ENCODE data around the gene SUV39H2. TPM values are rescaled to one million over a fixed set of nuclear protein-coding genes. Genes with fewer than 3 reads are reported as not detected.

The SUV39H2 gene
- total RNA-seq, 1 experiment from 2014 or later, result 6.4 TPM

DNA sequence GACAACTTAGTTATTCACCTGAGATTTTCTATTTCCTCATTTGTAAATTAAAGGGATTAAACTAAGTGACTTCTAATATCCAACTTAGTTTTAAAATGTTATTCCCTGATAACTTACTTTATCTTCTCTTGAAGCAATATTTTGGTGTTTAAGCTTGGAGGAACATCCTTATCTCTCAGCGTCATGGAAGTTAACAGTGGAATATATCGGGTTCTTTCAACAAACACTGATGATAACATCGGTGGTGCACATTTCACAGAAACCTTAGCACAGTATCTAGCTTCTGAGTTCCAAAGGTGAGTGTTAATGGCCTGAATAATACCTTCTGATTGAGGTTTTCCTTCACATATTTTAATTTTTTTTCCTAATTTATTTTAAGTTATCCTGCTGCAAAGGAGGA is 26.4 kb upstream of the SUV39H2 start:
- Histone ChIP-seq H3K4me3 (ENCODE audit: low read length) (no peak overlapping the region), H3K27me3 (ENCODE audit: low read length) (no peaks in the 10 kb centered on the region), H3K9me2 (replicated peaks; ENCODE audit: low read length) (no peaks in the 10 kb centered on the region), H3K4me2 (ENCODE audit: low read length) (no peak overlapping the region), H3K9ac (ENCODE audit: low read length) (no peak overlapping the region), H3K4me1 (ENCODE audit: insufficient read depth, low read length) (no peaks in the 10 kb centered on the region), H3K27ac (ENCODE audit: low read length) (no peak overlapping the region), H3K36me3 (ENCODE audit: low read depth, low read length) (0 out of 2 replicates have a peak, but pooled peaks cover 4% of the 10 kb centered on the region), H3K79me2 (ENCODE audit: low read length) (no peaks in the 10 kb centered on the region), H4K20me1 (ENCODE audit: low read length) (no peaks in the 10 kb centered on the region), H2AFZ (ENCODE audit: low read length) (no peak overlapping the region), H3F3A (ENCODE audit: low read length, unreplicated experiment) (no peaks in the 10 kb centered on the region), H3K9me3 (ENCODE audit: low read length) (no peaks in the 10 kb centered on the region)
- no TSS peak for BruUV-seq (replicated peaks)
- intact Hi-C loops (cut with micrococcal nuclease), result no loop called here
- no peak for DNase-seq
- TF ChIP-seq EZH2 (IDR thresholded peaks at IDR 0.05; ENCODE audit: low read length, unreplicated experiment), result no peak
- TF ChIP-seq, protein P1, sequence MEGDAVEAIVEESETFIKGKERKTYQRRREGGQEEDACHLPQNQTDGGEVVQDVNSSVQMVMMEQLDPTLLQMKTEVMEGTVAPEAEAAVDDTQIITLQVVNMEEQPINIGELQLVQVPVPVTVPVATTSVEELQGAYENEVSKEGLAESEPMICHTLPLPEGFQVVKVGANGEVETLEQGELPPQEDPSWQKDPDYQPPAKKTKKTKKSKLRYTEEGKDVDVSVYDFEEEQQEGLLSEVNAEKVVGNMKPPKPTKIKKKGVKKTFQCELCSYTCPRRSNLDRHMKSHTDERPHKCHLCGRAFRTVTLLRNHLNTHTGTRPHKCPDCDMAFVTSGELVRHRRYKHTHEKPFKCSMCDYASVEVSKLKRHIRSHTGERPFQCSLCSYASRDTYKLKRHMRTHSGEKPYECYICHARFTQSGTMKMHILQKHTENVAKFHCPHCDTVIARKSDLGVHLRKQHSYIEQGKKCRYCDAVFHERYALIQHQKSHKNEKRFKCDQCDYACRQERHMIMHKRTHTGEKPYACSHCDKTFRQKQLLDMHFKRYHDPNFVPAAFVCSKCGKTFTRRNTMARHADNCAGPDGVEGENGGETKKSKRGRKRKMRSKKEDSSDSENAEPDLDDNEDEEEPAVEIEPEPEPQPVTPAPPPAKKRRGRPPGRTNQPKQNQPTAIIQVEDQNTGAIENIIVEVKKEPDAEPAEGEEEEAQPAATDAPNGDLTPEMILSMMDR (conservative IDR thresholded peaks at IDR 0.05; ENCODE audit: low read depth, low read length), result no peak
- no peak for TF ChIP-seq EZH2phosphoT487 (IDR thresholded peaks at IDR 0.05; ENCODE audit: borderline replicate concordance, low read length)
- CTCF ChIA-PET, result no interaction called here
- POLR2A ChIA-PET (ENCODE audit: unreplicated experiment), result no interaction called here
- no peak for ATAC-seq

DNA sequence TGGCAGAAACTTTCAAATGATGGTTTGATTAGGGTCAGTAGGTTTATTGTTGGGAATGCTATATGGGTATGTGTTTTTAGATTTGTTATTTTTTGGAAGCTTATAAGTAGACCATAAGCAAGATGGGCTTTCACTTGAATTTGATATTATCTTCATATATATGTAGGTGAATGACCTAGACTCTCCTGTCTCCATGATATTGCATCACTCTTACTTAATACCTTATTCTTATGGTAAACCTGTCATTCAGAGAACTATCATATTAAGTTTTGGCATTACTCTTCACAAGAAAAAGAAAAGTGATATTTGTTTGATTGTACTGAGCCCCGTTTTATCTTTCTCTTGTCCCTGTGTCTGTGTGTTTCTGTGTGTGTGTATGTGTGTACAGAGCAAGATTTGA is 23.2 kb upstream of the SUV39H2 start:
- CTCF ChIA-PET, result no interaction called here
- BruUV-seq (replicated peaks), result no TSS peak
- intact Hi-C loops (cut with micrococcal nuclease), result no loop called here

DNA sequence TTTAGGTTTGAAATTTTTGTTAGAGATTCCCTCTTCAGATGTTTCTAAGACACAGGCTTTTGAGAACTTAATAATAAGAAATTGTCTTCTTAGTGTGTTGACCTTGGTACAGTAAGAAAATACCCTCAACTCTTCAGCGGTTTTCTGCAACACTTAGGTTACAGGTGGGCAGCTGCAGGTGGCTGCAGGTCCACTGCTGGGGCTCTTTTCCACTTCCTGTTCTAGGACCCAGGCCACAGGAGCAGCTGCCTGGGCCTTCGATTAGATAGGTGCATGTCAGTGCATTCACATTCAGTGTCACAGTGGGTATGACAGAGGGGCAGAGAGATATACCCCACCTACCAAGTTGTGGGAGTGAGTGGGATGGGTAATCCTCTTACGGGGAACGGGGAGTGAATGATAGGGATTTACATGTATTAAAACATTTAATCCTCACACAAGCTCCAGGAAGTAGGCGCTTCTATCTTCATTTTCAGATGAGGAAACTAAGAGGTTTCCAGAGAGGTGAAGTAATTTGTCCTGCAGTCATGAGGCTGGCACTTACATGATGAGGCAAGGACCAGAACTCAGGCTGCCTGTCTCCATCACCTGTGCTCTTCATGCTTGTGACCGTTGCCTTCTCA is 20.2 kb upstream of the SUV39H2 start:
- intact Hi-C loops (cut with micrococcal nuclease), result no loop called here
- Histone ChIP-seq H3K27me3 (ENCODE audit: low read length) (no peaks in the 10 kb centered on the region), H3K9me2 (replicated peaks; ENCODE audit: low read length) (no peaks in the 10 kb centered on the region), H3K4me3 (ENCODE audit: low read length) (no peak overlapping the region), H3K4me2 (ENCODE audit: low read length) (no peak overlapping the region), H3K27ac (ENCODE audit: low read length) (no peak overlapping the region), H4K20me1 (ENCODE audit: low read length) (no peaks in the 10 kb centered on the region), H3K79me2 (ENCODE audit: low read length) (no peaks in the 10 kb centered on the region), H3K36me3 (ENCODE audit: low read depth, low read length) (no peaks in the 10 kb centered on the region), H2AFZ (ENCODE audit: low read length) (no peak overlapping the region), H3K9me3 (ENCODE audit: low read length) (no peaks in the 10 kb centered on the region), H3K4me1 (ENCODE audit: insufficient read depth, low read length) (no peaks in the 10 kb centered on the region), H3F3A (ENCODE audit: low read length, unreplicated experiment) (no peaks in the 10 kb centered on the region), H3K9ac (ENCODE audit: low read length) (no peak overlapping the region)
- ATAC-seq (no peak), DNase-seq (no peak)
- POLR2A ChIA-PET (ENCODE audit: unreplicated experiment), result no interaction called here
- no peak for TF ChIP-seq EZH2 (IDR thresholded peaks at IDR 0.05; ENCODE audit: low read length, unreplicated experiment)
- CTCF ChIA-PET, result no interaction called here
- no TSS peak for BruUV-seq (replicated peaks)

More for the DNA sequence above, 23.2 kb upstream of the SUV39H2 start:
- no peaks in the 10 kb centered on the region for H3K4me1 ChIP-seq (ENCODE audit: insufficient read depth, low read length)
- H3K79me2 ChIP-seq (ENCODE audit: low read length), result no peaks in the 10 kb centered on the region
- no peak for ATAC-seq
- no peaks in the 10 kb centered on the region for H3K27me3 ChIP-seq (ENCODE audit: low read length)
- H3K36me3 ChIP-seq (ENCODE audit: low read depth, low read length), result no peaks in the 10 kb centered on the region
- H2AFZ ChIP-seq (ENCODE audit: low read length), result no peak overlapping the region
- H3K4me3 ChIP-seq (ENCODE audit: low read length), result no peak overlapping the region
- H3K9ac ChIP-seq (ENCODE audit: low read length), result no peak overlapping the region
- H4K20me1 ChIP-seq (ENCODE audit: low read length), result no peaks in the 10 kb centered on the region
- H3K27ac ChIP-seq (ENCODE audit: low read length), result no peak overlapping the region
- no peaks in the 10 kb centered on the region for H3K9me3 ChIP-seq (ENCODE audit: low read length)
- no peak for TF ChIP-seq EZH2 (IDR thresholded peaks at IDR 0.05; ENCODE audit: low read length, unreplicated experiment)
- TF ChIP-seq, protein P1 (conservative IDR thresholded peaks at IDR 0.05; ENCODE audit: low read depth, low read length), result no peak
- POLR2A ChIA-PET (ENCODE audit: unreplicated experiment), result no interaction called here
- no peaks in the 10 kb centered on the region for H3F3A ChIP-seq (ENCODE audit: low read length, unreplicated experiment)
- H3K9me2 ChIP-seq (replicated peaks; ENCODE audit: low read length), result no peaks in the 10 kb centered on the region
- H3K4me2 ChIP-seq (ENCODE audit: low read length), result no peak overlapping the region
- DNase-seq, result no peak

Data from PC-3 (cell line).